Transverse colon (tissue), 4 donors: Measurements from ENCODE around the gene CHD3.

Source experiments
- CTCF ChIP-seq, 5 experiments: fragments of 200-600 bp in 3 of 5; fragments of 450-650 bp in 2 of 5; sonication (generic) in 3 of 5; IDR thresholded peaks; 1 replicate in 2 of 5; 2 replicates in 3 of 5; pipeline ENCODE4 v1.5.1; 2016 to 2017; ENCODE audit warnings: antibody characterized with exemption in 5 of 5, inconsistent platforms in 3 of 5, mild to moderate bottlenecking in 2 of 5, moderate library complexity in 1 of 5
- EP300 ChIP-seq: sonication (generic); formaldehyde crosslinking; IDR thresholded peaks from one replicate; pipeline ENCODE4 v1.6.1; 2017; ENCODE audit warnings: antibody characterized with exemption, low read depth
- POLR2A ChIP-seq: fragments of 450-650 bp; IDR thresholded peaks from one replicate; pipeline ENCODE4 v1.6.1; 2016; ENCODE audit warnings: antibody characterized with exemption, mild to moderate bottlenecking, moderate library complexity
- POLR2AphosphoS5 ChIP-seq, 3 donors: sonication (generic); formaldehyde crosslinking; IDR thresholded peaks; one replicate each; pipeline ENCODE4 v1.6.1; 2016; ENCODE audit warnings: antibody characterized with exemption in 3 of 3

- TF ChIP-seq CTCF (IDR thresholded peaks at IDR 0.05) (no peak), POLR2AphosphoS5 (IDR thresholded peaks at IDR 0.05) (no peak), POLR2A (no peak), EP300 (no peak)
Measured at GRCh38 chr17:7945651-7946050, 57.1 kb downstream of the CHD3 start.
